K562 (cell line): Measurements from ENCODE around the gene PRR16.

ENCODE experiments used
- CSDE1 ChIP-seq, 2 experiments: fragments of 450-650 bp; IDR thresholded peaks; 2 replicates each; pipeline ENCODE4 v1.6.1; 2016; ENCODE audit warnings: mild to moderate bottlenecking in 1 of 2
- CTCF ChIP-seq, 3 experiments: IDR thresholded peaks in 2 of 3; conservative IDR thresholded peaks in 1 of 3; 2 replicates each; pipeline ENCODE4 v1.5.1; 2011 to 2012; ENCODE audit warnings: low read length in 3 of 3, mild to moderate bottlenecking in 3 of 3, control low read depth in 2 of 3, improper control_type of control experiment in 1 of 3, inconsistent platforms in 1 of 3, low read depth in 1 of 3, mixed read lengths in 1 of 3, moderate library complexity in 1 of 3; ENCODE audit not compliant: insufficient read depth in 2 of 3
- E2F4 ChIP-seq: sonication (generic); formaldehyde crosslinking; IDR thresholded peaks from 2 replicates; pipeline ENCODE4 v1.8.0; 2022; ENCODE audit warnings: mild to moderate bottlenecking, low read depth, missing genetic modification reagents
- ELF4 ChIP-seq: fragments of 450-650 bp; formaldehyde crosslinking; IDR thresholded peaks from 2 replicates; pipeline ENCODE4 v1.4.0; 2022; ENCODE audit warnings: missing genetic modification characterization
- FOSL1 ChIP-seq: fragments of 200-800 bp; sonication (Bioruptor generic); conservative IDR thresholded peaks from 2 replicates; pipeline ENCODE4 v1.6.1; 2016; ENCODE audit warnings: missing genetic modification characterization, missing compliant biosample characterization
- HDAC2 ChIP-seq: fragments of 450-650 bp; IDR thresholded peaks from 2 replicates; pipeline ENCODE4 v1.6.1; 2016; ENCODE audit warnings: mild to moderate bottlenecking
- HDAC6 ChIP-seq: IDR thresholded peaks from 2 replicates; pipeline ENCODE4 v1.6.1; 2012; ENCODE audit warnings: low read depth, mild to moderate bottlenecking, control low read depth, inconsistent platforms, low read length, moderate library complexity
- KDM4B ChIP-seq, 2 experiments: fragments of 450-650 bp in 1 of 2; sonication (generic) in 1 of 2; IDR thresholded peaks; 2 replicates each; pipeline ENCODE4 v1.6.1; 2016 to 2017; ENCODE audit warnings: borderline replicate concordance in 2 of 2, antibody characterized with exemption in 1 of 2, low read depth in 1 of 2, mild to moderate bottlenecking in 1 of 2
- KLF16 ChIP-seq: IDR thresholded peaks from 2 replicates; pipeline ENCODE4 v1.6.1; 2016; ENCODE audit warnings: antibody characterized with exemption
- POLR2A ChIP-seq: fragments of 450-650 bp; conservative IDR thresholded peaks from 2 replicates; pipeline ENCODE4 v1.6.1; 2016
- ZC3H11A ChIP-seq: IDR thresholded peaks from 2 replicates; pipeline ENCODE4 v1.6.1; 2012; ENCODE audit warnings: low read depth, low read length, improper control_type of control experiment
- ZC3H4 ChIP-seq: sonication (generic); formaldehyde crosslinking; IDR thresholded peaks from 2 replicates; pipeline ENCODE4 v1.9.0; 2021; ENCODE audit warnings: missing genetic modification reagents, borderline replicate concordance
- ZHX1 ChIP-seq: fragments of 150-350 bp; conservative IDR thresholded peaks from 2 replicates; pipeline ENCODE4 v1.6.1; 2014; ENCODE audit warnings: low read length
- ZNF12 ChIP-seq: sonication (generic); formaldehyde crosslinking; IDR thresholded peaks from 2 replicates; pipeline ENCODE4 v1.4.0; 2020; ENCODE audit warnings: mild to moderate bottlenecking, missing genetic modification reagents

- no peak for TF ChIP-seq CTCF (IDR thresholded peaks at IDR 0.05 in 2 of 3, conservative IDR thresholded peaks at IDR 0.05 in 1 of 3; ENCODE audit: insufficient read depth in 2 of 3, low read depth in 1 of 3, low read length in 3 of 3)
- TF ChIP-seq KDM4B (IDR thresholded peaks at IDR 0.05; ENCODE audit: borderline replicate concordance in 2 of 2, low read depth in 1 of 2): no peak
- TF ChIP-seq KLF16: no peak
- no peak for TF ChIP-seq FOSL1 (tag)
- TF ChIP-seq ZC3H4 (CRISPR knock-in tag): no peak
- no peak for TF ChIP-seq ZHX1
- TF ChIP-seq CSDE1 (IDR thresholded peaks at IDR 0.05): no peak
- no peak for TF ChIP-seq ELF4
- TF ChIP-seq POLR2A: no peak
- TF ChIP-seq ZNF12 (CRISPR knock-in tag): no peak
- TF ChIP-seq E2F4 (CRISPR knock-in tag): no peak
- TF ChIP-seq HDAC2: no peak
- no peak for TF ChIP-seq HDAC6
- TF ChIP-seq ZC3H11A: no peak
Observed at GRCh38 chr5:120533581-120533980, 69.5 kb downstream of the PRR16 start.
